ENCODE data around the gene CPLANE2. TPM values are rescaled to one million over a fixed set of nuclear protein-coding genes. Genes with fewer than 3 reads are reported as not detected.

CPLANE2 gene
- total RNA-seq, 6 experiments from 2014 or later: 2.2 to 4.4 (median 3.1) TPM

GRCh38 chr1:16183179-16183578 lies 53.8 kb downstream of the CPLANE2 start:
- H3K27ac ChIP-seq: peak overlapping the region in 2 of 3 donors; percentile 79 to 95
- peaks cover 0 to 72% (median 29%) of the 10 kb centered on the region in 4 donors for H3K4me1 ChIP-seq
- DNase-seq (peak in 2 of 3 donors; percentile 75 to 88), ATAC-seq (peak; percentile 4 to 36 (median 23))
- H3K9me3 ChIP-seq: no peaks in the 10 kb centered on the region
- intact Hi-C loops (cut with DNase I): loop anchor here in 1 of 2 donors (5.0 kb wide), 1 partner anchor 41 kb away; no protein-coding TSS in a partner anchor
- H3K27me3 ChIP-seq: no peaks in the 10 kb centered on the region
- no peaks in the 10 kb centered on the region for H3K36me3 ChIP-seq
- H3K4me3 ChIP-seq: no peak overlapping the region
- peak; percentile 47 for TF ChIP-seq POLR2A (IDR thresholded peaks at IDR 0.05)
- TF ChIP-seq, protein P1, sequence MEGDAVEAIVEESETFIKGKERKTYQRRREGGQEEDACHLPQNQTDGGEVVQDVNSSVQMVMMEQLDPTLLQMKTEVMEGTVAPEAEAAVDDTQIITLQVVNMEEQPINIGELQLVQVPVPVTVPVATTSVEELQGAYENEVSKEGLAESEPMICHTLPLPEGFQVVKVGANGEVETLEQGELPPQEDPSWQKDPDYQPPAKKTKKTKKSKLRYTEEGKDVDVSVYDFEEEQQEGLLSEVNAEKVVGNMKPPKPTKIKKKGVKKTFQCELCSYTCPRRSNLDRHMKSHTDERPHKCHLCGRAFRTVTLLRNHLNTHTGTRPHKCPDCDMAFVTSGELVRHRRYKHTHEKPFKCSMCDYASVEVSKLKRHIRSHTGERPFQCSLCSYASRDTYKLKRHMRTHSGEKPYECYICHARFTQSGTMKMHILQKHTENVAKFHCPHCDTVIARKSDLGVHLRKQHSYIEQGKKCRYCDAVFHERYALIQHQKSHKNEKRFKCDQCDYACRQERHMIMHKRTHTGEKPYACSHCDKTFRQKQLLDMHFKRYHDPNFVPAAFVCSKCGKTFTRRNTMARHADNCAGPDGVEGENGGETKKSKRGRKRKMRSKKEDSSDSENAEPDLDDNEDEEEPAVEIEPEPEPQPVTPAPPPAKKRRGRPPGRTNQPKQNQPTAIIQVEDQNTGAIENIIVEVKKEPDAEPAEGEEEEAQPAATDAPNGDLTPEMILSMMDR (IDR thresholded peaks at IDR 0.05): no peak
- WGBS (ENCODE audit: insufficient coverage, low coverage, low lambda C conversion rate, missing lambda C conversion rate): 27% methylated on average over 10 of the region's 13 CpGs

DNA sequence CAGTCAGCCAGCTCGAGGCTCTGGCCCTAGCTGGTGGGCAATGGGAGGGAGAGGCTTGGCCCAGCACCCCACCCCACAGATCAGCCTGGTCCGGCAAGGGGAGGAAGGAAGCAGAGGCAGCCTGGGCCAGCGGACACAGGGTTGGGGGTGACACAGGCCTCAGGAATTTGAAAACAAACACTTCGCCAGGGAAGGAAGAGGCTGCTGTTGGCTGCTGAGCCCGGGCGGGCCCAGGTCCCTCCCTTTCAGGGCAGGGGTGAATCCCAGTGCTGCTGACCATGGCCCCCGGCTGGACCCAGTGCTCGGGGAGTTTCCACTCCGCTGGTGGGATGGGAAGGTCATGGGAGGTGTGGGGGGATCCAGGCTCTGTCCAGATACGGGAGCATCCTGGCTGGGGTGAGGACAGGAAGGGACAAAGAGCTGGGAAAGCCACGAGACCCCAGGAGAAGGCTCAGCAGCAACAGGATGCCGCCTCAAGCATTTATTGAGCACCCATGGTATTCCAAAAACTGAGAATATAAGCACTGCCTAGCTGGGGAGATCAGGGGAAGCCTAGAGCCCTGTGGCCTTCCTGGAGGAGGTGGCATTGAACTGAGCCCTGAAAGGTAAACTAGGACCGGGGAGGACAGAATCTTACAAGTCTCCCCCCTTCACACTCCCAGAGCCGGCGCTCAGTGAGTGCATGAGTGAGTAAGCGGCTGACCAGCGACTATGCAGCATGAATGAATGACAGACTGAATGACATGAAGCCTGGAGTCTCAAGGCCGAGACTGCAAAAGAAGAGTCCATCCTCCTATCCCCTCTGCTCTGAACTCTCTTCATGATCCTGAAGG lies 54.9 kb downstream of the CPLANE2 start:
- Histone ChIP-seq H3K4me1 (peaks cover 0 to 76% (median 33%) of the 10 kb centered on the region in 4 donors), H3K27me3 (no peaks in the 10 kb centered on the region), H3K27ac (peak overlapping the region; percentile 79 to 95 (median 91)), H3K36me3 (no peaks in the 10 kb centered on the region), H3K9me3 (no peaks in the 10 kb centered on the region), H3K4me3 (no peak overlapping the region)
- WGBS (ENCODE audit: insufficient coverage, low coverage, low lambda C conversion rate, missing lambda C conversion rate): 43% methylated on average over 16 of the region's 18 CpGs
- intact Hi-C loops (cut with DNase I): loop anchor here in 1 of 2 donors (5.0 kb wide), 1 partner anchor 40 kb away; no protein-coding TSS in a partner anchor
- DNase-seq (peak; percentile 66 to 86 (median 83)), ATAC-seq (peak; percentile 36 to 73 (median 62))
- TF ChIP-seq, protein P1 (IDR thresholded peaks at IDR 0.05): no peak
- TF ChIP-seq POLR2A (IDR thresholded peaks at IDR 0.05): peak; percentile 59

Small RNA genes lying within 50 kb of the gene (small RNA-seq; reads per million reads assigned to genes)
- 0 to 0.91 reads per million in 2 experiments for gene MT1XP1

Other genes with a start within 250 kb of the CPLANE2 start
- not detected for gene SRARP, start 232.9 kb downstream of the CPLANE2 start, total RNA-seq
- gene HSPB7, start 219.1 kb downstream of the CPLANE2 start, total RNA-seq: 1 to 10 TPM in 4 of 6 experiments, under 1 TPM in 2; 0.54 to 2.0 (median 1.2) TPM
- gene CLCNKA, start 215.1 kb downstream of the CPLANE2 start, total RNA-seq: under 1 TPM in 2 of 6 experiments, not detected in 4; 0.43 to 0.47 TPM
- not detected for gene CLCNKB, start 193.4 kb downstream of the CPLANE2 start, total RNA-seq
- gene FAM131C, start 163.5 kb downstream of the CPLANE2 start, total RNA-seq: under 1 TPM in 2 of 6 experiments, not detected in 4; 0.19 to 1.00 TPM
- gene EPHA2, start 81.1 kb downstream of the CPLANE2 start, total RNA-seq: 10 to 100 TPM in 4 of 6 experiments, 1 to 10 TPM in 2; 6.0 to 14.7 (median 10.8) TPM
- 1 to 10 TPM in 4 of 6 experiments, under 1 TPM in 2; 0.31 to 2.8 (median 1.5) TPM for gene ARHGEF19, start 24.5 kb downstream of the CPLANE2 start, total RNA-seq
- 10 to 100 TPM in 3 of 6 experiments, 1 to 10 TPM in 3; 7.9 to 14.1 (median 10.2) TPM for gene FBXO42, start 115.3 kb upstream of the CPLANE2 start, total RNA-seq
- gene SZRD1, start 130.1 kb upstream of the CPLANE2 start, total RNA-seq: 10 to 100 TPM; 41.4 to 57.8 (median 47.5) TPM
- gene SPATA21, start 200.2 kb upstream of the CPLANE2 start, total RNA-seq: 1 to 10 TPM in 2 of 6 experiments, not detected in 4; 1.6 to 1.8 TPM
- gene NECAP2, start 203.5 kb upstream of the CPLANE2 start, total RNA-seq: 10 to 100 TPM; 13.9 to 28.3 (median 24.2) TPM